ENCODE measurements around the gene DOCK4.
A peak's percentile ranks its signal among the peaks of the same experiment; 100 is the strongest.

DOCK4 gene

GRCh38 chr7:112206238-112206990 is at the start of gene DOCK4, which contains the start of gene ZNF277:
DOCK4 (minus strand) TSS chr7:112206399; CDS start chr7:112206138, 261 bp downstream.
ZNF277 (plus strand) TSS chr7:112206695; CDS start chr7:112206717, 22 bp downstream.
- TF ChIP-seq CTCF (IDR thresholded peaks at IDR 0.05; ENCODE audit: low read depth, low read length), result no peak
- H3K36me3 ChIP-seq, result no peaks in the 10 kb centered on the region
- H3K9me3 ChIP-seq (ENCODE audit: severe bottlenecking), result no peaks in the 10 kb centered on the region
- H3K27me3 ChIP-seq (ENCODE audit: insufficient read depth, low read depth, severe bottlenecking), result no peaks in the 10 kb centered on the region
- H3K4me3 ChIP-seq (ENCODE audit: low read depth, low read length), result peak within 1 kb of the TSS; percentile 90
- peak; percentile 99 for DNase-seq
- peak within 1 kb of the TSS; percentile 57 for H3K27ac ChIP-seq

- DNase-seq, result no peak
- no peaks in the 10 kb centered on the region for H3K36me3 ChIP-seq
- no peak overlapping the region for H3K27ac ChIP-seq
- H3K9me3 ChIP-seq (ENCODE audit: severe bottlenecking), result no peaks in the 10 kb centered on the region
- H3K27me3 ChIP-seq (ENCODE audit: insufficient read depth, low read depth, severe bottlenecking), result no peaks in the 10 kb centered on the region
- no peak overlapping the region for H3K4me3 ChIP-seq (ENCODE audit: low read depth, low read length)
- TF ChIP-seq CTCF (IDR thresholded peaks at IDR 0.05; ENCODE audit: low read depth, low read length), result no peak
Observed at GRCh38 chr7:112255388-112255720, 49.2 kb upstream of the DOCK4 start.

GRCh38 chr7:112254709-112255387 is 48.6 kb upstream of the DOCK4 start:
- DNase-seq, result no peak
- no peaks in the 10 kb centered on the region for H3K36me3 ChIP-seq
- no peaks in the 10 kb centered on the region for H3K9me3 ChIP-seq (ENCODE audit: severe bottlenecking)
- no peak for TF ChIP-seq CTCF (IDR thresholded peaks at IDR 0.05; ENCODE audit: low read depth, low read length)
- no peaks in the 10 kb centered on the region for H3K27me3 ChIP-seq (ENCODE audit: insufficient read depth, low read depth, severe bottlenecking)
- H3K4me3 ChIP-seq (ENCODE audit: low read depth, low read length), result no peak overlapping the region
- H3K27ac ChIP-seq, result no peak overlapping the region

GRCh38 chr7:112254156-112254555 is 48.0 kb upstream of the DOCK4 start:
- DNase-seq, result no peak
- H3K27ac ChIP-seq, result no peak overlapping the region
- TF ChIP-seq CTCF (IDR thresholded peaks at IDR 0.05; ENCODE audit: low read depth, low read length), result no peak
- H3K27me3 ChIP-seq (ENCODE audit: insufficient read depth, low read depth, severe bottlenecking), result no peaks in the 10 kb centered on the region
- H3K4me3 ChIP-seq (ENCODE audit: low read depth, low read length), result no peak overlapping the region
- H3K36me3 ChIP-seq, result no peaks in the 10 kb centered on the region
- H3K9me3 ChIP-seq (ENCODE audit: severe bottlenecking), result no peaks in the 10 kb centered on the region

- Histone ChIP-seq H3K36me3 (no peaks in the 10 kb centered on the region), H3K9me3 (ENCODE audit: severe bottlenecking) (no peaks in the 10 kb centered on the region), H3K27me3 (ENCODE audit: insufficient read depth, low read depth, severe bottlenecking) (no peaks in the 10 kb centered on the region), H3K4me3 (ENCODE audit: low read depth, low read length) (no peak overlapping the region), H3K27ac (no peak overlapping the region)
- no peak for DNase-seq
- no peak for TF ChIP-seq CTCF (IDR thresholded peaks at IDR 0.05; ENCODE audit: low read depth, low read length)
Observed at GRCh38 chr7:112252691-112253090, 46.5 kb upstream of the DOCK4 start.

Data from WERI-Rb-1 (cell line).